ENCODE data around the gene SBNO2. TPM values are rescaled to one million over a fixed set of nuclear protein-coding genes. Genes with fewer than 3 reads are reported as not detected.

The SBNO2 gene
- total and polyA plus RNA-seq, 4 donors, result 2.2 to 25.0 (median 15.0) TPM

DNA sequence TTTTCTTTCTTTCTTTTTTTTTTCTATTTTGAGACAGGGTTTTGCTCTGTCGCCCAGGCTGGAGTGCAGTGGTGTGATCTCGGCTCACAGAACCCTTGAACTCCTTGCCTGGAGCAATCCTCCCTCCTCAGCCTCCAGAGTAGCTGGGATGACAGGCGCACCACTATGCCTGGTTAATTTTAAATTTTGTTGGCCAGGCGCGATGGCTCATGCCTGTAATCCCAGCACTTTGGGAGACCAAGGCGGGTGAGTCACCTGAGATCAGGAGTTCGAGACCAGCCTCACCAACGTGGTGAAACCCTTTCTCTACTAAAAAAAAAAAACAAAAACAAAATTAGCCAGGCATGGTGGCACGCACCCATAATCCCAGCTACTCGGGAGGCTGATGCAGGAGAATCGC, 8.7 kb upstream of the SBNO2 start:
- 94% methylated on average over 11 of the region's 11 CpGs for WGBS
- peaks cover 0 to 7% (median 4%) of the 10 kb centered on the region in 4 donors for H3K4me1 ChIP-seq (ENCODE audit: control insufficient read depth in 4 of 4, insufficient read depth in 4 of 4, low read length in 3 of 4)
- no peaks in the 10 kb centered on the region for H3K27me3 ChIP-seq (ENCODE audit: control insufficient read depth in 4 of 4, insufficient read depth in 4 of 4, low read length in 3 of 4)
- H3K36me3 ChIP-seq (ENCODE audit: control insufficient read depth in 4 of 4, insufficient read depth in 3 of 4, low read depth in 1 of 4, low read length in 3 of 4), result no peaks in the 10 kb centered on the region
- no peak overlapping the region for H3K4me3 ChIP-seq (ENCODE audit: low read depth in 1 of 3, low read length in 3 of 3)
- no peak for TF ChIP-seq EGR1 (IDR thresholded peaks at IDR 0.05; ENCODE audit: low read depth in 2 of 2)
- no peak for TF ChIP-seq NR2F2 (IDR thresholded peaks at IDR 0.05)
- no peak for TF ChIP-seq FOXA1 (IDR thresholded peaks at IDR 0.05)
- TF ChIP-seq, protein P1, sequence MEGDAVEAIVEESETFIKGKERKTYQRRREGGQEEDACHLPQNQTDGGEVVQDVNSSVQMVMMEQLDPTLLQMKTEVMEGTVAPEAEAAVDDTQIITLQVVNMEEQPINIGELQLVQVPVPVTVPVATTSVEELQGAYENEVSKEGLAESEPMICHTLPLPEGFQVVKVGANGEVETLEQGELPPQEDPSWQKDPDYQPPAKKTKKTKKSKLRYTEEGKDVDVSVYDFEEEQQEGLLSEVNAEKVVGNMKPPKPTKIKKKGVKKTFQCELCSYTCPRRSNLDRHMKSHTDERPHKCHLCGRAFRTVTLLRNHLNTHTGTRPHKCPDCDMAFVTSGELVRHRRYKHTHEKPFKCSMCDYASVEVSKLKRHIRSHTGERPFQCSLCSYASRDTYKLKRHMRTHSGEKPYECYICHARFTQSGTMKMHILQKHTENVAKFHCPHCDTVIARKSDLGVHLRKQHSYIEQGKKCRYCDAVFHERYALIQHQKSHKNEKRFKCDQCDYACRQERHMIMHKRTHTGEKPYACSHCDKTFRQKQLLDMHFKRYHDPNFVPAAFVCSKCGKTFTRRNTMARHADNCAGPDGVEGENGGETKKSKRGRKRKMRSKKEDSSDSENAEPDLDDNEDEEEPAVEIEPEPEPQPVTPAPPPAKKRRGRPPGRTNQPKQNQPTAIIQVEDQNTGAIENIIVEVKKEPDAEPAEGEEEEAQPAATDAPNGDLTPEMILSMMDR (IDR thresholded peaks at IDR 0.05; ENCODE audit: low read depth, low read length, missing input control), result no peak
- TF ChIP-seq, protein P2, sequence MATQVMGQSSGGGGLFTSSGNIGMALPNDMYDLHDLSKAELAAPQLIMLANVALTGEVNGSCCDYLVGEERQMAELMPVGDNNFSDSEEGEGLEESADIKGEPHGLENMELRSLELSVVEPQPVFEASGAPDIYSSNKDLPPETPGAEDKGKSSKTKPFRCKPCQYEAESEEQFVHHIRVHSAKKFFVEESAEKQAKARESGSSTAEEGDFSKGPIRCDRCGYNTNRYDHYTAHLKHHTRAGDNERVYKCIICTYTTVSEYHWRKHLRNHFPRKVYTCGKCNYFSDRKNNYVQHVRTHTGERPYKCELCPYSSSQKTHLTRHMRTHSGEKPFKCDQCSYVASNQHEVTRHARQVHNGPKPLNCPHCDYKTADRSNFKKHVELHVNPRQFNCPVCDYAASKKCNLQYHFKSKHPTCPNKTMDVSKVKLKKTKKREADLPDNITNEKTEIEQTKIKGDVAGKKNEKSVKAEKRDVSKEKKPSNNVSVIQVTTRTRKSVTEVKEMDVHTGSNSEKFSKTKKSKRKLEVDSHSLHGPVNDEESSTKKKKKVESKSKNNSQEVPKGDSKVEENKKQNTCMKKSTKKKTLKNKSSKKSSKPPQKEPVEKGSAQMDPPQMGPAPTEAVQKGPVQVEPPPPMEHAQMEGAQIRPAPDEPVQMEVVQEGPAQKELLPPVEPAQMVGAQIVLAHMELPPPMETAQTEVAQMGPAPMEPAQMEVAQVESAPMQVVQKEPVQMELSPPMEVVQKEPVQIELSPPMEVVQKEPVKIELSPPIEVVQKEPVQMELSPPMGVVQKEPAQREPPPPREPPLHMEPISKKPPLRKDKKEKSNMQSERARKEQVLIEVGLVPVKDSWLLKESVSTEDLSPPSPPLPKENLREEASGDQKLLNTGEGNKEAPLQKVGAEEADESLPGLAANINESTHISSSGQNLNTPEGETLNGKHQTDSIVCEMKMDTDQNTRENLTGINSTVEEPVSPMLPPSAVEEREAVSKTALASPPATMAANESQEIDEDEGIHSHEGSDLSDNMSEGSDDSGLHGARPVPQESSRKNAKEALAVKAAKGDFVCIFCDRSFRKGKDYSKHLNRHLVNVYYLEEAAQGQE (IDR thresholded peaks at IDR 0.05), result no peak
- no peak for TF ChIP-seq YY1 (IDR thresholded peaks at IDR 0.05)
- TF ChIP-seq TAF1 (conservative IDR thresholded peaks at IDR 0.05), result no peak
- TF ChIP-seq RAD21 (IDR thresholded peaks at IDR 0.05), result no peak
- no peak for TF ChIP-seq RXRA (IDR thresholded peaks at IDR 0.05)
- TF ChIP-seq, protein P3, sequence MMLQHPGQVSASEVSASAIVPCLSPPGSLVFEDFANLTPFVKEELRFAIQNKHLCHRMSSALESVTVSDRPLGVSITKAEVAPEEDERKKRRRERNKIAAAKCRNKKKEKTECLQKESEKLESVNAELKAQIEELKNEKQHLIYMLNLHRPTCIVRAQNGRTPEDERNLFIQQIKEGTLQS (IDR thresholded peaks at IDR 0.05), result no peak
- TF ChIP-seq, protein P4, sequence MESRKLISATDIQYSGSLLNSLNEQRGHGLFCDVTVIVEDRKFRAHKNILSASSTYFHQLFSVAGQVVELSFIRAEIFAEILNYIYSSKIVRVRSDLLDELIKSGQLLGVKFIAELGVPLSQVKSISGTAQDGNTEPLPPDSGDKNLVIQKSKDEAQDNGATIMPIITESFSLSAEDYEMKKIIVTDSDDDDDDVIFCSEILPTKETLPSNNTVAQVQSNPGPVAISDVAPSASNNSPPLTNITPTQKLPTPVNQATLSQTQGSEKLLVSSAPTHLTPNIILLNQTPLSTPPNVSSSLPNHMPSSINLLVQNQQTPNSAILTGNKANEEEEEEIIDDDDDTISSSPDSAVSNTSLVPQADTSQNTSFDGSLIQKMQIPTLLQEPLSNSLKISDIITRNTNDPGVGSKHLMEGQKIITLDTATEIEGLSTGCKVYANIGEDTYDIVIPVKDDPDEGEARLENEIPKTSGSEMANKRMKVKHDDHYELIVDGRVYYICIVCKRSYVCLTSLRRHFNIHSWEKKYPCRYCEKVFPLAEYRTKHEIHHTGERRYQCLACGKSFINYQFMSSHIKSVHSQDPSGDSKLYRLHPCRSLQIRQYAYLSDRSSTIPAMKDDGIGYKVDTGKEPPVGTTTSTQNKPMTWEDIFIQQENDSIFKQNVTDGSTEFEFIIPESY (IDR thresholded peaks at IDR 0.05), result no peak
- no peak for TF ChIP-seq FOXA2 (IDR thresholded peaks at IDR 0.05)
- no peak for TF ChIP-seq HNF4G (IDR thresholded peaks at IDR 0.05)
- no peak for TF ChIP-seq GABPA (IDR thresholded peaks at IDR 0.05 in 1 of 2, conservative IDR thresholded peaks at IDR 0.05 in 1 of 2)
- DNase-seq (ENCODE audit: low spot score), result no peak
- no peak overlapping the region for H3K9ac ChIP-seq (ENCODE audit: low read depth in 1 of 2, low read length in 2 of 2)
- no peak overlapping the region for H3K27ac ChIP-seq (ENCODE audit: low read depth in 1 of 2, low read length in 2 of 2)
- no peaks in the 10 kb centered on the region for H3K9me3 ChIP-seq (ENCODE audit: control insufficient read depth in 4 of 4, low read length in 3 of 4)

DNA sequence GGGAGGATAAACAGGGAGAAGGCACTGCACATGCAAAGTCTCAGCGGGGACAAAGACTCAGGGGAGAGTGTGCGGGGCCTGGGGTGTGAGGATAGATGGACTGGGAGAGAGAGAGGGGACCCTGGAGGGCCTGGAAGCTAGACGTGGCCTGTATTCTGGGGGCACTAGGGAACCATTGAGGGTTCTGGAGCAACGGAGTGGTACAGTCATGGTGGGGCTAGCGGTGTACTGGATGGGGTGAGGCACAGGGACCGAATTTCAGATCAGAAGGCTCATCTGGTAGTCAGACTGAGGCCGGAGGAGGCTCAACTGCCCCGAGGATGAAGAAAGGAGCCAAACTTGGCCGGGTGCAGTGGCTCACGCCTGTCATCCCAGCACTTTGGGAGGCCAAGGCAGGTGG, 8.0 kb upstream of the SBNO2 start:
- H3K4me1 ChIP-seq (ENCODE audit: control insufficient read depth in 4 of 4, insufficient read depth in 4 of 4, low read length in 3 of 4), result peaks cover 0 to 7% (median 4%) of the 10 kb centered on the region in 4 donors

More for the DNA sequence above, 8.0 kb upstream of the SBNO2 start:
- no peak overlapping the region for H3K27ac ChIP-seq (ENCODE audit: low read depth in 1 of 2, low read length in 2 of 2)
- no peak overlapping the region for H3K9ac ChIP-seq (ENCODE audit: low read depth in 1 of 2, low read length in 2 of 2)
- 95% methylated on average over 10 of the region's 10 CpGs for WGBS
- TF ChIP-seq, protein P2 (IDR thresholded peaks at IDR 0.05), result no peak
- TF ChIP-seq, protein P3 (IDR thresholded peaks at IDR 0.05), result no peak
- no peaks in the 10 kb centered on the region for H3K36me3 ChIP-seq (ENCODE audit: control insufficient read depth in 4 of 4, insufficient read depth in 3 of 4, low read depth in 1 of 4, low read length in 3 of 4)
- H3K4me3 ChIP-seq (ENCODE audit: low read depth in 1 of 3, low read length in 3 of 3), result no peak overlapping the region
- no peak for DNase-seq (ENCODE audit: low spot score)
- no peaks in the 10 kb centered on the region for H3K9me3 ChIP-seq (ENCODE audit: control insufficient read depth in 4 of 4, low read length in 3 of 4)
- H3K27me3 ChIP-seq (ENCODE audit: control insufficient read depth in 4 of 4, insufficient read depth in 4 of 4, low read length in 3 of 4), result no peaks in the 10 kb centered on the region

Measured in liver (tissue), 9 donors.